Measurements from ENCODE around the gene ZNF668.

Gene ZNF668

DNA sequence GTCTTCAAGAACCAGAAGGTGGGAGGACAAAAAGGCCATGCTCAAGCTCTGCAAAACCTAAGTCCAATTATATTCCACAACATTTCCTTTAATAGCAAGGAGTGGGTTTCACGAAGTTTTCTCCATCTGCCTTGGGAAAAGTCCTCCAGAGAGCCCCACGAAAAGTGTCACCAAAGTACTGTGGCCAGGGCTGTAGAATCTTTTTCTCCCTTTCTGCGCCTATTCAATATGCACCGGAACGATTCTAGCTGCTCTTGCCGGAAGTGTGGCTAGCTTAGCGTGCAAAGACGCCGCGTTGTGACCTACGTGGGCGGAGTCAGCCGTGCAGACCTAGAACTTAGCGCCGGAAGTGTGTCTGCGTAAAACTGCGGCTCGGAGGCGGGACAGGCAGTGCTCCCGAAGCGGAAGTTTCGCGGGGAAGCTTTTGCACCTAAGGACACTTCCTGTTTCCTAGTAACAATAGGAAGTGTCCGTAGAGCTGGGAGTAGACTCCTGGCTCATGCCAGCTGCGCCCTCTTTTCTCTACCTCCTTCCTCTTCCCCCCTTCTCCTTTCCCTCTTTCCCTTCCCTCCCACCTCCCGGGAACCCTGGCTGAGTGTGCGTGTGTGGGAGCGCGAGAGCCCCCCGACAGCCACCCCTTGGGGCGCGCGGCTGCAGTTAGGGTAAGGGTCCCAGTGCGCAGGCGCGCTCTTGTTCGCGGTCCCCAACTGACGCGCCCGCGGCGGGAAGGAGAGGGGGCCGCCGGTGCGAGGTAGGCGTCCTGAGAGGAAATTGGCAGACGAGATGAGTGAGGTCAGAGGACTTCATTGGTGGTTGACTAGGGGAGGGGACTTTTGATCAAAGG is at the start of gene ZNF668, which contains the start of gene ZNF646:
TSS of gene ZNF668 (minus strand) at position 271 of the 844 bp plus-strand sequence. CDS start 9,781 bp downstream, outside the sequence.
TSS of gene ZNF646 (plus strand) at position 453 of the 844 bp plus-strand sequence. CDS start 1,903 bp downstream, outside the sequence.
- peak; percentile 99 for DNase-seq

DNA sequence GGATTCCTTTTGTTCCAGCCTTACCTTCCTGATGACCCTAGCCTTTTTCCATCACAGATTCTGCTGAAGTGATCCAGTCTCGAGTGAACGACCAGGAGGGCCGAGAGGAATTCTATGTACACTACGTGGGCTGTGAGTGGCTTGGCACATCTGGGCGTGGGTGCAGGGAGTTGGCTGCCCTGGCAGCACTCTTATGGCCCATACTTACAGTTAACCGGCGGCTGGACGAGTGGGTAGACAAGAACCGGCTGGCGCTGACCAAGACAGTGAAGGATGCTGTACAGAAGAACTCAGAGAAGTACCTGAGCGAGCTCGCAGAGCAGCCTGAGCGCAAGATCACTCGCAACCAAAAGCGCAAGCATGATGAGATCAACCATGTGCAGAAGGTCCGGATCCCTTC is 46.1 kb upstream of the ZNF668 start:
- DNase-seq, result no peak

DNA sequence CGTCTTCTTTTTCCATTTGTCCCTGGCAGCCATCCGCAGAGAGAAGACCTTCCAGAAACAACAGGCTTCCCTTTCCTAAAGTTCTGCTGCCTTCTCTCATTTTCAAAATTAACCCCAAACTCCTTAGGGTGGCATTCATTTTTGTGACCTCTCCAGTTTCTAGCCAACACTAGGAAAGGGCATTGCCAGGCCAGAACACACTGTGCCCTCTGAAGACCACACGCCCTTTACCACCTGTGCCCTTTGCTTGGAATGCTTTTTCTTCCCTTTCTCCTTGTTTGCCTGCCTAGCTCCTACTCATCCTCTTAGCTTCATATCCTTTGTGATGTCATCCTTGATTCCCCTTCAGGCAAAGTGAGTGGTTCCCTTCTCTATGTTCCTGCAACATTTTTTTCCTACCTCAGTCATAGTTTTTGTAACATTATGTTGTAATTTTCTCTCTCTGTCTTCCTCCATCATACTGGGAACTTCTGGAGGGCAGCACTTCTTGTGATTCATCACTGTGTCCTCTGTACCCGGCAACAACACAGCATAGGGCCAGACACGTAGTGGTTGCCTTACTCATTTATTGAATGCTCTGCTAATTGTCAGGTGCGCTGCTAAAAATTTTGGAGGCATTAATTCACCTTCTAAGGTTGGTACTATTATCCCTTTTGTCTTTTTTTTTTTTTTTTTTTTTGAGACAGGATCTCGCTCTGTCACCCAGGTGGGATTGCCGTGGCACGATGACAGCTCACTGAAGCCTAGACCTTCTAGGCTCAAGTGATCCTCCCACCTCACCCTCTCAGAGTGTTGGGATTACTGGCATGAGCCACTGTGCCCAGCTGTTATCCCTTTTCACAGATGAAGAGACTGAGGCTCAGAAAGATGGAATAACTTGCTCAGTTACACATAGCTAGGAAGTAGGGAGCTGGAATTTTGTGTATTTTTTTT is 44.4 kb upstream of the ZNF668 start:
- peak; percentile 79 for DNase-seq

DNA sequence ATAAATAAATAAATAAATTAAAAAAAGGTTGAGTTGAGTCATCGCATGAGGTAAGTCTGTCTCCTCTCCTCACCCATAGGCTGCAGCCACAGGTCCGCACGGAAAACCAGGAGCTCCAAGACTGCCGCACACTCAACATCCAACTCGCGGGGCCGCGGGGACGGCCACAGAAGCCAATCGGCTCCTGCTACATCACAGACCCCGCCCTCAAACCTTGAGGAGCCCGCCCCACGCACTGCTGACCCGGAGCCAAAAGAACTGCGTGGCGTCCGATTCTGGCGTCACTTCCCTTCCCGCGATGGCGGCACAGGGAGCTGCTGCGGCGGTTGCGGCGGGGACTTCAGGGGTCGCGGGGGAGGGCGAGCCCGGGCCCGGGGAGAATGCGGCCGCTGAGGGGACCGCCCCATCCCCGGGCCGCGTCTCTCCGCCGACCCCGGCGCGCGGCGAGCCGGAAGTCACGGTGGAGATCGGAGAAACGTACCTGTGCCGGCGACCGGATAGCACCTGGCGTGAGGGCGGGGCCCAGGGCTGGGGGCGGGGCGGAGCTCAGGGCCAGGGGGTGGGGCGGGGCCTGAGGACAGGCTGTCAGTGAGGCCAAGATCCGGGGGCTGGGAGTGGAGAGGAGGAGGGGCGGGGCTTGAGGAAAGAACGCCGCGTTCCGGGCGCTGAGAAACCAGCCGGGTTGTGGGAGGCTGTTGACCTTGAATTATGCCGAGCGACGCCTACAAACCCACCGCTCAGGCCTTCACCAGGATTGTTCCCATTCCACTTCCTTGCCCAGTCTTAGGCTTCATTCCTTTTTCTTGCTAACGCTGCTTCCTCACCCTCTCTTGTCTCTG is 43.6 kb upstream of the ZNF668 start, which contains the start of gene KAT8:
TSS of gene KAT8 (plus strand) at position 281 of the 839 bp plus-strand sequence. CDS start at position 299, 18 bp downstream.
- peak; percentile 96 for DNase-seq

DNA sequence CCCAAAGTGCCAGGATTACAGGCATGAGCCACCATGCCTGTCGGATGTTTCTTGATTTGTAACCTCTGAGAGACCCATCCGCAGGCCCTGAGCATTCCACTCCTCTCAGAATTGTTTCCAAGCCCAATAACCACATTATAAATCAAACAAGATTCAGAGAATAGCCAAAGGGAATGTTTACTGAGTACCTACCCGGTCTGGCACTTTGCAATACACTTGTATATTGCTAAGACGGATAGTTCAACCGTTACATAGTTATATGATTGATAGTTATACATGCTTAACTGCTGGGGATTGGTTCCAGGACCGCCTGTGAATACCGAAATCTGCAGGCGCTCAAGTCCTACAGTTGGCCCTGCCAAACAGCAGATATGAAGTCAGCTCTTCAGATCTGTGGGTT is 40.4 kb upstream of the ZNF668 start:
- DNase-seq, result no peak

DNA sequence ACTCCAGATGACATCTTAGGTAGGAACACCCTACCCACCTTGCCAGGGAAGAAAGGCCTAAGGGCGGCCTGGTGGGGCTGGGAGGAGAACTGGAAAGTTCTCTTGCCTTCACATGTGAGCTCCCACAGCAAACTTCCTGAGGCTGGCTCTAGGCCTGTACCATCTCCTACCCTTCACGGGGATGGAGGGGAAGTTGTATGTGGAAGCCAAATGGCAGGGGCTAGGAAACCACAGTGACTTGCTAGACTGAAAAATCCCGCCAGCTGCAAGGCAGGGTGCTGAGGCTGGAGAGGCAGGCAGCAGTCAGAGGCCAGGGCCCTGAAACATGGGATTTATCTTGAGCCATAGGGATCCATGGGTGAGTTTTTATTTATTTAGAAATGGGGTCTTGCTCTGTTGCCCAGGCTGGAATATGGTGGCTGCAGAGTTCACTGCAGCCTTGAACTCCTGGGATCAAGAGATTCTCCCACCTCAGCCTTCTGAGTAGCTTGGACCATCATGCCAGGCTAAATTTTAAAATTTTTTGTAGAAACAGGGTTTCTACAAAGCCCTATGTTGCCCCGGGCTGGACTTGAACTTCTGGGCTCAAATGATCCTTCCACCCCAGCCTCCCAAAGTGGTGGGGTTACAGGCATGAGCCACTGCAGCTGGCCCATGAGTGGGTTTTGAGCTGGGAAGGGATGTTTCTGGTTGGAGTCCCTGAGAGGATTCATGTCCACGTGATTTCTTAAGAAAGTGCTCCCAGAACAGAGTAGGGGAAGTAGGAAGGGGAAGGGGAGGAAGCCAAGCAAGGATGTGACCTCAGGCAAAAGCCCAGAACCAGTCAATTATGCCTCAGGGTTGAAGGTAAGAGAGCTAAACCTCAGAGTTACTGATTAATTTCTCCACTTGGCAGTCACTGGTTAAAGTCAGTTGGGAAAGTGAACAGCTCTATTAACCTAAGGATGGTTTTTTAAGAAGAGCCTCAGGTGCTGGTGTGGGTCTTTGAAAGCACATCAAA is 39.4 kb upstream of the ZNF668 start:
- no peak for DNase-seq

DNA sequence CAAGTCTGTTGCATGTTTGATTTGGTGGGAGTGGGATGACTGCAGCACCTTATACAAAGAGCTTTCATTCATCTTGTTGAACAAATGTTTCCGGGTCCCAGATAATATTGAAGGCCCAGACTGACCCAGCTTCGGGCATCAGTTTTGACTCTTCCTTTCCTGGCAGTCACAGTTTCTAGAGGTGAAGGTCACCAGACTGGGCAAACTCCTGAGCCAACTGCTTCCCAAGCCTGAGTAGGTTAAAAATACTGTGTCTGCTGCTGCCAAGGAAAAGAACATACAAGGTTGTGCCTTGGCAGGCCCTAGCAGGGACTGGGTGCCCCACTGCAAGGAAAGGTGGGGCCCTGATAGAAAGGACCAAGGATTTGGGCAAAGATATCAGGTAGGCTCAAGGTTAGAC is 38.7 kb upstream of the ZNF668 start:
- DNase-seq, result no peak

DNA sequence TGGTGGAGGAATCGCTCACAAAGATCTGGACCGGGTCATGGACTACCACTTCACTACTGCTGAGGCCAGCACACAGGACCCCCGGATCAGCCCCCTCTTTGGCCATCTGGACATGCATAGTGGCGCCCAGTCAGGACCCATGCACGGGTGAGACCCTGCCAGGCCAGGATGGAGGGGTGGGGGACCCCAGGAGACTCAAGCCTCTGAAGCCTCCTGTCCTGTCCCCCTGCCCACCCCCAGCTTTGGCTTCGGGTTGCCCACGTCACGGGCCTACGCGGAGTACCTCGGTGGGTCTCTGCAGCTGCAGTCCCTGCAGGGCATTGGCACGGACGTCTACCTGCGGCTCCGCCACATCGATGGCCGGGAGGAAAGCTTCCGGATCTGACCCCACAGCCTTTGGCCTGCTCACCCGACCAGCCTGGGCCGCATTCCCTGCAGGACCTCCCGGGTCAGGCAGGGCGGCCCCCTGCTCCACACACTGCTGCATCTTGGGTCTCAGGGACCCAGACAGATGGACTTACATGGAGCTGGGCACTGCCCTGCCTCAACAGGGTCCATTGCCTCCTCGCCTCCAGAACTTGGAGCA is 37.9 kb upstream of the ZNF668 start:
- DNase-seq, result no peak

DNA sequence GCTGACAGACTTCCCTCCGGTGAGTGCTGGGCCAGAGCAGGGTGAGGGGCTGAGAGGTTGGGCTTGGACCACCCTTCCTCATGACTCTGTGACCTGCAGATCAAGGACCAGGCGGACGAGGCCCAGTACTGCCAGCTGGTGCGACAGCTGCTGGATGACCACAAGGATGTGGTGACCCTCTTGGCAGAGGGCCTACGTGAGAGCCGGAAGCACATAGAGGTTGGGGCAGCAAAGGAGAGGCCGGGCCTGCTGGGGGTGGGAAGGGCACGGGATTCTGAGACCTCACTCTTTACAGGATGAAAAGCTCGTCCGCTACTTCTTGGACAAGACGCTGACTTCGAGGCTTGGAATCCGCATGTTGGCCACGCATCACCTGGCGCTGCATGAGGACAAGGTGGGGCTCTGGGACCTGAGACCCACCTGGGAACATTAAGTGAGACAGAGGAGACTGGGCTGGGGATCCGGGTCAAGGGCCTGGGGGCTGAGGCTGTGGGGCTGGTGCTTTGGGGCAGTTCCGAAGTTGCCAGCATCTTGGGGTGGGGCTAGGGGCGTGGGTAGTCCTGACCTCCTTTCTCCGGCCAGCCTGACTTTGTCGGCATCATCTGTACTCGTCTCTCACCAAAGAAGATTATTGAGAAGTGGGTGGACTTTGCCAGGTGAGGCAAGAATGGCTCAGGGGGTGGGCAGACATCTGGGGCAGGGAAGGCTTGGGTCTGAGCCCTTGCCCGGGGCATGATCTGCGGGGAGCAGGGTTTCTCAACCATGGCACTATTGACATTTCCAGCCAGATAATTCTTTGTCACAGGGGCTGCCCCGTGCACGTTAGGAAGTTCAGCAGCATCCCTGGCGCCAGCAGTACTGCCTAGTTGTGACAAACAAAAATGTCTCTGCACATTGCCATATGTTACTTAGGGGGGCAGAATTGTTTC is 36.3 kb upstream of the ZNF668 start:
- DNase-seq, result no peak

DNA sequence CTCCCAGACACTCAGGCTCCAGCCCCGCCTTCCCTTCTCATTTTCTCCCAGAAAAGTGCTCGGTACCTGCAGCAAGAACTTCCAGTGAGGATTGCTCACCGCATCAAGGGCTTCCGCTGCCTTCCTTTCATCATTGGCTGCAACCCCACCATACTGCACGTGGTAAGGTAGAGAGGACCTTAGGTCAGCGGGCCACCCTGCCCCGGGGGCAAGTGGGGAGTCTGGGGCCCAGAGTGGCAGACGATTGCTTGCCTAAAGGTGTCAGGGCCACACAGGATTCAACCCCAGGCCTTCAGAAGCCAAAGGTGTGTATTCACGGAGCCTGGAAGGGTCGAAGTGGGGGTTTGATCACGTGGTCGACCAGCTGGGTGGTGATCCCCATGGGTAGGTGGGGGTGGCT is 35.6 kb upstream of the ZNF668 start:
- DNase-seq, result no peak

DNA sequence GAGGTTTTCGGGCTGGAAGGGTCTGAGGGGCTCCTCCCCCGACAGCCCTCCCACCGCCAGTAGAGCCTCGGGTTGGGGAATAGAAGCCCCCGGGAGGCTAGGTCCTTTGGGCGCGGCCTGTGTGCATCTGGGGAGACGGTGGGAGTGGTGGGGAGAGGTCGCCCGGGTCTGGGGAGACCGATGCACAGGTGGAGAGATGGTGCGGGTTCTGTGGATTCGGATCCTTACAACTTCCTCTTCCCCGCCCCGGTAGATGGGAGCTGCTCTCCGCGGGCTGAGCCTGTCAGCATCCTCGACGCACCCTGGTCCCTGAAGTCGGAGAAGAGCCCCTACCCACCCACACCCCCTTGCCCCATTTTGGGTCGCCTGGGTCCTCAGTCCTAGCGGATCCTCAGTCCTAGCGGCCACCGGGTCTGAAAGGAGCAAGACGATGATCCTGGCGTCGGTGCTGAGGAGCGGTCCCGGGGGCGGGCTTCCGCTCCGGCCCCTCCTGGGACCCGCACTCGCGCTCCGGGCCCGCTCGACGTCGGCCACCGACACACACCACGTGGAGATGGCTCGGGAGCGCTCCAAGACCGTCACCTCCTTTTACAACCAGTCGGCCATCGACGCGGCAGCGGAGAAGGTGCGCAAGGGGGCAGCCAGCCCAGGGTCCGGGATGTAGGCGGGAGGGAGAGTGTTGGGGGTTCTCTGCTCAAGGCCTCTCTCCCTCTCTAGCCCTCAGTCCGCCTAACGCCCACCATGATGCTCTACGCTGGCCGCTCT is 34.9 kb upstream of the ZNF668 start:
- DNase-seq, result no peak

DNA sequence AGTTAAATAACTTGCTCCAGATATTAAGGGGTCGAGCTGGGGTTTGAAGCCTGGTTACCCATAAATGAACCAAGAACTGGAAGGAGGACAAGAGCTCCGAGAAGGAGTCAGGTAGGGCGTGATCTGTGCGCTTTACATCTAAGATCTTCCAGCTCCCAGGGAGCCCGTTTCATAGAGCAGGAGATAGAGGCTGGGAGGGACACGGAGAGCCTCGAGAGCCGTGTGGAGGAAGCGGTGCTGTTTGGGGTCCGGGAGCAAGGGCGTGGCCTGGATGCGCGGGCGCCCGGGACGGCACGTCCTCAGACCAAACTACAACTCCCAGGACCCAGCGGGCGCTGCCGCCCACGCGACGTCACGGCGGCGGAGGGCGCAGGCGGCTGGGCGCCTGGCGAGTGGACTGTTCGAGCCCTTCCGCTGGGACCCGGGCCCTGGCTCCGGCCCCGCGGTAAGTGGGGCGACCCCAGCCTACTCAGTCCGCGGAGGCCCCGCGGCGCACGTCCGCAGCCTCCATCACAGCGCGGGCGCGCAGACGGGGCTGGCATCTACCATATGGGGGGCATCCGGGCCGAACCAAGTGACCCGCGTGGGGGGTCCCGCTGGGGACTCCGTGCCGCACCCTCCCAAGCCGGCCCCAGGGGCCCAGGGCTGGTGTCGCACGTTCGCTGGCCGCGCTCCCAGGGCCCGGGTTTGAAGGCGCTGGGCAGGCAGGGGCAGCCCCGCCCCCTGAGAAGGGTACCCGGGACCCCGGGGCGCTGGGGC is 34.2 kb upstream of the ZNF668 start, which contains the start of gene BCKDK:
TSS of gene BCKDK (plus strand) at position 352 of the 759 bp plus-strand sequence. CDS start 838 bp downstream, outside the sequence.
- peak; percentile 77 for DNase-seq

DNA sequence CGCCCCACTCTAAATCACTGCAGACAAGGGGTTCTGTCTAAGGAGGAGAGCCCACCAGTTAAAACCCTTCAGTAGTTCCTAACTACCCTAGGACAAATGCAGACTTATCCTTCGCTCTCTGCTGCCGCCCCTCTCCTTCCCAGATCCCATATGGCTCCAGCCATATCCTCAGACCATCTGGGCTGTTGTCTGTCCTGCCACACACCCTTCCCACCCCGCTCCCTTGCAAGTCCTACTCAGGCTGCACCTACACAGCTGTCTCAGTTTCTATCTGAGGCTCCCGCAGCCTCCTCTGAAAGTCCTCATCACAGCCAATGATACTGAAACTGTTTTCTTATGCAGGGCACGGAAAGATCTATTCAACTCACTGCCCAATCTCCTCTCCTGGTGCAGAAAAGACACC is 33.4 kb upstream of the ZNF668 start:
- no peak for DNase-seq

DNA sequence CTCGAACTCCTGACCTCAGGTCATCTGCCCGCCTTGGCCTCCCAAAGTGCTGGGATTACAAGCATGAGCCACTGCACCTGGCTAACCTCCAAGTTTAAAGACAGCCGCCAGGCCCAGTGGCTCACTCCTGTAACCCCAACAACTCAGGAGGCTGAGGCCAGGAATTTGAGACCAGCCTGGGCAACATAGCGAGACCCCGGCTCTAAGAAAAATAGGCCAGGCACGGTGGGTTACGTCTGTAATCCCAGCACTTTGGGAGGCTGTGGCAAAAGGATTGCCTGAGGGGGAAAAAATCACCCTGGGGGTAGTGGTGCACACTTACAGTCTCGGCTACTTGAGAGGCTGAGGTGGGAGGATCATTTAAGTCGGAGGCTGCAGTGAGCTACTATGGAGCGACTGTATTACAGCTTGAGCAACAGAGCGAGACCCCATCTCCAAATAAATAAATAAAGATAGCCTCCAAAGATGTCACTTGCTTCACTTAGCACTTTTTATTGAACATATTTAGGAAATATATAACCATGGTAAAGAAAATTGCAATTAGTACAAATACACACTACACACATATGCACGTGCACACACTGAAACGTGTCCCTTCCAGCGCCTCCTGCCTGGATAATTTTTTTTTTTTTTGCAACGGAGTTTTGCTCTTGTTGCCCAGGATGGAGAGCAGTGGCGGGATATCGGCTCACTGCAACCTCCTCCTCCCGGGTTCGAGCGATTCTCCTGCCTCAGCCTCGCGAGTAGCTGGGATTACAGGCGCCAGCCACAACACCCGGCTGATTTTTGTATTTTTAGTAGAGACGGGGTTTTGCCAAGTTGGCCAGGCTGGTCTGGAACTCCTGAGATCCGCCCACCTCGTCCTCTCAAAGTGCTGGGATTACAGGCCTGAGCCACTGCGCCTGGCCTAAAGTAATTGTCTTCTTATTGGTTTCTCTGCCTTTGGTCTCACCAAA is 32.7 kb upstream of the ZNF668 start:
- no peak for DNase-seq

DNA sequence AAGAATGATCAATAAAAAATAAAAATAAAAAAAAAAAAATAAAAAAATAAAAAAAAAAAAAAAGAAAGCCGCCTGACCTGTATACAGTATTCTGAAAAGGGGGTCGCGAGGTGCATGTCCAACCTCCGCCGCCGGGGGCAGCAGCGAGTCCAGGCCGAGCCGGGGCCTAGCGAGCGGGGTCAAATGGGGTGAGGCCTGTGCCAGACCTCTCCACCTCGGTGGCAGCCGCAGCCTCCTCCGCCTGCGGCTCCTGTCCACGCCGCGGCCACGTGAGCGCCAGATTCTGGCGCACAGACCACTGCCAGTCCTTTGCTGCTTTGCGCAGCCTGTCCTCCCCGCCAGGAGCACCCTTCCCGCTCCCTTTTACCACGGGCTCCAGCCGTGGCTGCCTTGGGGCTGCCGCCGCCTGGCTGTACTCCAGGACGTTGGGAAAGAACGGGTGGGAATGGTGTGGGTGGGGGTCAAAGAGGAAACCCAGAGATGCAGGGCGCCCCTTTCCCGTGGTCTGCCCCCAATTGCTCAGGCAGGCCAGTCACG is 31.7 kb upstream of the ZNF668 start:
- no peak for DNase-seq
